IMR-90 (cell line): ENCODE results near the gene CRYBB1. TPM values are rescaled to one million over a fixed set of nuclear protein-coding genes. Genes with fewer than 3 reads are reported as not detected.

Experiments used
- ATAC-seq: fragments of 200-7000 bp; cut with Tn5 transposase; 2 replicates; pipeline ENCODE4 v1.9.1; 2020; ENCODE audit warnings: low read depth, mild to moderate bottlenecking, moderate library complexity
- BruUV-seq: library from RNA; stranded (reverse); fragments of 400-500 nt; replicated peaks from 2 replicates; lab custom pipeline; 2021; lab: Mats Ljungman, UMichigan
- CTCF ChIA-PET: fragments of 300-600 bp; formaldehyde crosslinking; extraction: SDS; loops from one replicate; lab custom pipeline; 2021; ENCODE audit warnings: antibody characterized with exemption; lab: Yijun Ruan, JAX
- POLR2A ChIA-PET: fragments of 300-600 bp; sonication (Branson Sonifier 250); formaldehyde crosslinking; loops from one replicate; lab custom pipeline; 2022; ENCODE audit warnings: antibody characterized with exemption; ENCODE audit not compliant: unreplicated experiment; lab: Charles Lee
- DNase-seq: peaks from one replicate; pipeline ENCODE4 v3.0.0; 2013
- H2AFZ ChIP-seq: replicated peaks from 2 replicates; pipeline ENCODE3; 2013; ENCODE audit warnings: low read length, mild to moderate bottlenecking; ENCODE audit not compliant: poor library complexity
- H2AK5ac ChIP-seq: 2 replicates; pipeline ENCODE4 v1.6.1; 2013; ENCODE audit warnings: low read depth, low read length, inconsistent platforms
- H2AK9ac ChIP-seq: replicated peaks from 2 replicates; pipeline ENCODE3; 2013; ENCODE audit warnings: mild to moderate bottlenecking, low read depth, low read length, moderate library complexity; ENCODE audit not compliant: poor library complexity
- H2BK120ac ChIP-seq: 2 replicates; pipeline ENCODE4 v1.6.1; 2013; ENCODE audit warnings: low read depth, low read length, inconsistent platforms
- H2BK15ac ChIP-seq: 3 replicates; pipeline ENCODE4 v1.6.1; 2013; ENCODE audit warnings: low read depth, low read length, inconsistent platforms
- H2BK20ac ChIP-seq: 2 replicates; pipeline ENCODE4 v1.6.1; 2013; ENCODE audit warnings: low read depth, mild to moderate bottlenecking, inconsistent platforms, low read length, moderate library complexity
- H2BK5ac ChIP-seq: 2 replicates; pipeline ENCODE4 v1.6.1; 2013; ENCODE audit warnings: mild to moderate bottlenecking, low read depth, low read length, inconsistent platforms; ENCODE audit not compliant: poor library complexity, severe bottlenecking
- H3K14ac ChIP-seq: replicated peaks from 2 replicates; pipeline ENCODE4 v1.6.1; 2013; ENCODE audit warnings: low read depth, low read length, inconsistent platforms
- H3K18ac ChIP-seq: 2 replicates; pipeline ENCODE4 v1.6.1; 2013; ENCODE audit warnings: low read depth, low read length, control low read depth
- H3K23ac ChIP-seq: 2 replicates; pipeline ENCODE4 v1.6.1; 2013; ENCODE audit warnings: low read depth, low read length, inconsistent platforms
- H3K27ac ChIP-seq: 2 replicates; pipeline ENCODE4 v1.5.1; 2013; ENCODE audit warnings: mild to moderate bottlenecking, control low read depth, low read length; ENCODE audit not compliant: insufficient read depth
- H3K27me3 ChIP-seq: 2 replicates; pipeline ENCODE4 v1.6.1; 2013; ENCODE audit warnings: low read length; ENCODE audit not compliant: control insufficient read depth, insufficient read depth
- H3K36me3 ChIP-seq: 2 replicates; pipeline ENCODE4 v1.6.1; 2013; ENCODE audit warnings: low read length, mixed read lengths; ENCODE audit not compliant: control insufficient read depth, insufficient read depth
- H3K4ac ChIP-seq: 2 replicates; pipeline ENCODE4 v1.6.1; 2013; ENCODE audit warnings: low read depth, low read length, inconsistent platforms
- H3K4me1 ChIP-seq: 2 replicates; pipeline ENCODE4 v1.6.1; 2013; ENCODE audit warnings: low read length, mixed read lengths; ENCODE audit not compliant: control insufficient read depth, insufficient read depth
- H3K4me2 ChIP-seq: 2 replicates; pipeline ENCODE4 v1.6.1; 2013; ENCODE audit warnings: low read depth, mild to moderate bottlenecking, control low read depth, low read length, moderate library complexity
- H3K4me3 ChIP-seq: 2 replicates; pipeline ENCODE4 v1.5.1; 2013; ENCODE audit warnings: low read depth, mild to moderate bottlenecking, control low read depth, low read length, moderate library complexity; ENCODE audit not compliant: insufficient read depth
- H3K56ac ChIP-seq: 2 replicates; pipeline ENCODE4 v1.6.1; 2013; ENCODE audit warnings: low read length, inconsistent platforms; ENCODE audit not compliant: insufficient read depth; ENCODE audit errors: extremely low read depth
- H3K79me1 ChIP-seq, 2 experiments: 2 replicates each; pipeline ENCODE4 v1.6.1; 2013; ENCODE audit warnings: low read length in 2 of 2, inconsistent platforms in 1 of 2, low read depth in 1 of 2
- H3K9ac ChIP-seq: 2 replicates; pipeline ENCODE4 v1.6.1; 2013; ENCODE audit warnings: low read depth, low read length, control low read depth
- H3K9me1 ChIP-seq: 2 replicates; pipeline ENCODE4 v1.6.1; 2013; ENCODE audit warnings: low read length, inconsistent platforms; ENCODE audit not compliant: insufficient read depth
- H3K9me3 ChIP-seq: 2 replicates; pipeline ENCODE4 v1.6.1; 2013; ENCODE audit warnings: low read length; ENCODE audit not compliant: control insufficient read depth, insufficient read depth
- H4K20me1 ChIP-seq: 2 replicates; pipeline ENCODE4 v1.6.1; 2013; ENCODE audit warnings: low read length, inconsistent platforms; ENCODE audit not compliant: insufficient read depth
- H4K5ac ChIP-seq: 2 replicates; pipeline ENCODE4 v1.6.1; 2013; ENCODE audit warnings: mild to moderate bottlenecking, low read depth, low read length, control low read depth
- H4K8ac ChIP-seq, 2 experiments: 2 replicates each; pipeline ENCODE4 v1.6.1; 2013; ENCODE audit warnings: low read depth in 2 of 2, low read length in 2 of 2, control low read depth in 1 of 2, inconsistent platforms in 1 of 2
- H4K91ac ChIP-seq: 2 replicates; pipeline ENCODE4 v1.6.1; 2013; ENCODE audit warnings: low read depth, low read length, inconsistent platforms; ENCODE audit not compliant: insufficient read depth
- CEBPB ChIP-seq: IDR thresholded peaks from 2 replicates; pipeline ENCODE4 v1.6.1; 2012; ENCODE audit warnings: low read depth, low read length, improper control_type of control experiment
- CHD1 ChIP-seq: IDR thresholded peaks from 2 replicates; pipeline ENCODE4 v1.6.1; 2012; ENCODE audit warnings: low read depth, low read length, improper control_type of control experiment
- CTCF ChIP-seq: conservative IDR thresholded peaks from 2 replicates; pipeline ENCODE4 v1.5.1; 2012; ENCODE audit warnings: mild to moderate bottlenecking, low read depth, low read length, improper control_type of control experiment
- FOS ChIP-seq: fragments of 150-350 bp; IDR thresholded peaks from 2 replicates; pipeline ENCODE4 v1.6.1; 2016; ENCODE audit warnings: low read depth, low read length
- MAFK ChIP-seq: IDR thresholded peaks from 2 replicates; pipeline ENCODE4 v1.6.1; 2012; ENCODE audit warnings: low read depth, low read length, improper control_type of control experiment
- NFE2L2 ChIP-seq: fragments of 150-350 bp; IDR thresholded peaks from 2 replicates; pipeline ENCODE4 v1.6.1; 2016; ENCODE audit warnings: low read depth, mild to moderate bottlenecking, low read length
- POLR2A ChIP-seq: IDR thresholded peaks from 2 replicates; pipeline ENCODE4 v1.6.1; 2012; ENCODE audit warnings: mild to moderate bottlenecking, low read depth, low read length
- RAD21 ChIP-seq: IDR thresholded peaks from 2 replicates; pipeline ENCODE4 v1.6.1; 2012; ENCODE audit warnings: low read length, improper control_type of control experiment
- RFX5 ChIP-seq: IDR thresholded peaks from 2 replicates; pipeline ENCODE4 v1.8.0; 2012; ENCODE audit warnings: low read depth, mild to moderate bottlenecking, low read length, moderate library complexity
- SMC3 ChIP-seq: fragments of 150-350 bp; IDR thresholded peaks from 2 replicates; pipeline ENCODE4 v1.6.1; 2016; ENCODE audit warnings: low read depth, mild to moderate bottlenecking, antibody characterized with exemption, low read length, moderate library complexity
- USF2 ChIP-seq: fragments of 150-350 bp; IDR thresholded peaks from 2 replicates; pipeline ENCODE4 v1.6.1; 2017; ENCODE audit warnings: mild to moderate bottlenecking, antibody characterized with exemption, low read length, low read depth
- WGBS, 2 experiments: methylation state at CpG; one replicate each; pipeline versions ENCODE4 v1.1.5 to v1.1.7; 2013; ENCODE audit warnings: missing lambda C conversion rate in 2 of 2; ENCODE audit not compliant: insufficient read length in 1 of 2; ENCODE audit errors: extremely low coverage in 2 of 2; 5-methylcytosine and 5-hydroxymethylcytosine counted together
- dilution Hi-C: fragments of 300-500 bp; cut with HindIII; formaldehyde crosslinking; loops from one replicate; pipeline ENCODE4 v1.14.3; 2018; ENCODE audit warnings: low sequenced_read_pairs; ENCODE audit not compliant: unreplicated experiment
- in situ Hi-C: fragments of 300-500 bp; cut with MboI; formaldehyde crosslinking; loops from 3 replicates; pipeline ENCODE4 v1.14.3; 2019; ENCODE audit warnings: low sequenced_read_pairs, inconsistent platforms, mixed read lengths
- intact Hi-C: fragments of 100-400 bp; cut with micrococcal nuclease; formaldehyde crosslinking; loops from 2 replicates; pipeline ENCODE4 v1.10.0; 2022
- polyA plus RNA-seq, 3 experiments: library from polyadenylated mRNA; depleted of rRNA; stranded (reverse); fragments of >200 nt; gene quantifications; 2 replicates each; pipeline ENCODE4 v1.2.3, GENCODE V29; 2012; ENCODE audit warnings: low replicate concordance in 1 of 3
- total RNA-seq: library from RNA; depleted of rRNA; stranded (reverse); fragments of >200 nt; gene quantifications from 2 replicates; pipeline ENCODE4 v1.2.3, GENCODE V29; 2012

CRYBB1 gene
- total and polyA plus RNA-seq, 2 of the 4 experiments (the other 2 are of a cell fraction): not detected

GRCh38 chr22:26620197-26620596 is 2.4 kb upstream of the CRYBB1 start:
- Histone ChIP-seq H3K79me1 (no peaks in the 10 kb centered on the region), H3K9me1 (no peaks in the 10 kb centered on the region), H3K4me2 (no peak overlapping the region), H3K9ac (no peak overlapping the region), H3K4ac (no peak overlapping the region), H2AFZ (no peak overlapping the region), H2BK15ac (no peak overlapping the region), H4K20me1 (no peaks in the 10 kb centered on the region), H3K18ac (no peak overlapping the region), H2AK9ac (no peak overlapping the region), H2BK20ac (no peak overlapping the region), H2AK5ac (no peak overlapping the region), H4K91ac (no peak overlapping the region), H2BK120ac (no peak overlapping the region), H4K8ac (no peak overlapping the region), H3K14ac (no peak overlapping the region), H3K27ac (no peak overlapping the region), H3K9me3 (no peaks in the 10 kb centered on the region), H3K56ac (no peak overlapping the region), H3K23ac (no peak overlapping the region), H2BK5ac (no peak overlapping the region), H3K4me1 (no peaks in the 10 kb centered on the region), H4K5ac (no peak overlapping the region), H3K36me3 (no peaks in the 10 kb centered on the region), H3K4me3 (no peak overlapping the region), H3K27me3 (peaks cover 22% of the 10 kb centered on the region)
- WGBS, 2 experiments: no CpG with 5 or more reads among the region's 2 CpGs
- no TSS peak for BruUV-seq
- TF ChIP-seq RFX5 (no peak), CTCF (no peak), POLR2A (no peak), MAFK (no peak), NFE2L2 (no peak), FOS (no peak), RAD21 (no peak), CEBPB (no peak), USF2 (no peak), SMC3 (no peak), CHD1 (no peak)
- DNase-seq: no peak
- in situ Hi-C loops: no loop called here
- ChIA-PET CTCF (no interaction called here), POLR2A (no interaction called here)
- no peak for ATAC-seq
- intact Hi-C loops: no loop called here
- dilution Hi-C loops: no loop called here
